GM23338 (cell line): ENCODE results near the gene LSP1. TPM values are rescaled to one million over a fixed set of nuclear protein-coding genes. Genes with fewer than 3 reads are reported as not detected.

Source experiments
- ATAC-seq: fragments of 200-7000 bp; cut with Tn5 transposase; 3 replicates; pipeline ENCODE4 v1.9.1; 2020
- DNase-seq: peaks from one replicate; pipeline ENCODE4 v3.0.0-alpha.2; 2015; ENCODE audit warnings: low spot score
- H2AFZ ChIP-seq: fragments of 200-600 bp; sonication (generic); 2 replicates; pipeline ENCODE4 v1.8.0; 2016; ENCODE audit warnings: antibody characterized with exemption, mild to moderate bottlenecking, moderate library complexity
- H3F3A ChIP-seq: fragments of 200-600 bp; sonication (generic); replicated peaks from 2 replicates; pipeline ENCODE4 v1.8.0; 2017; ENCODE audit warnings: antibody characterized with exemption, mixed run types, low read depth
- H3K27ac ChIP-seq: fragments of 200-600 bp; sonication (generic); 2 replicates; pipeline ENCODE4 v1.6.1; 2016; ENCODE audit warnings: low read depth
- H3K27me3 ChIP-seq: fragments of 200-600 bp; sonication (generic); 2 replicates; pipeline ENCODE4 v1.8.0; 2016; ENCODE audit warnings: mild to moderate bottlenecking, mixed run types, moderate library complexity; ENCODE audit not compliant: insufficient read depth
- H3K36me3 ChIP-seq: fragments of 200-600 bp; sonication (generic); 2 replicates; pipeline ENCODE4 v1.8.0; 2016; ENCODE audit warnings: mild to moderate bottlenecking; ENCODE audit not compliant: insufficient read depth
- H3K4me1 ChIP-seq: fragments of 200-600 bp; sonication (generic); 2 replicates; pipeline ENCODE4 v1.8.0; 2016; ENCODE audit warnings: mild to moderate bottlenecking, moderate library complexity; ENCODE audit not compliant: insufficient read depth
- H3K4me2 ChIP-seq: fragments of 200-600 bp; sonication (generic); 2 replicates; pipeline ENCODE4 v1.7.1; 2017; ENCODE audit warnings: mixed run types
- H3K4me3 ChIP-seq: fragments of 200-600 bp; sonication (generic); 2 replicates; pipeline ENCODE4 v1.6.1; 2016; ENCODE audit warnings: mixed run types
- H3K79me2 ChIP-seq: fragments of 200-600 bp; sonication (generic); replicated peaks from 2 replicates; pipeline ENCODE4 v1.8.0; 2017; ENCODE audit warnings: mild to moderate bottlenecking; ENCODE audit not compliant: insufficient read depth
- H3K9me2 ChIP-seq: fragments of 200-600 bp; sonication (generic); 2 replicates; pipeline ENCODE4 v1.8.0; 2017; ENCODE audit not compliant: insufficient read depth
- H4K20me1 ChIP-seq: fragments of 200-600 bp; sonication (generic); replicated peaks from 2 replicates; pipeline ENCODE4 v1.8.0; 2017; ENCODE audit warnings: mild to moderate bottlenecking; ENCODE audit not compliant: insufficient read depth
- H3K27ac Mint-ChIP-seq: 2 replicates; pipeline ENCODE4 v1.8.0; 2020; ENCODE audit warnings: inconsistent platforms, mild to moderate bottlenecking, moderate library complexity, mixed read lengths
- H3K27me3 Mint-ChIP-seq: 3 replicates; pipeline ENCODE4 v1.8.0; 2022; ENCODE audit warnings: low read depth, mild to moderate bottlenecking, moderate library complexity, mixed read lengths, inconsistent platforms; ENCODE audit not compliant: insufficient read depth, poor library complexity
- H3K36me3 Mint-ChIP-seq: 3 replicates; pipeline ENCODE4 v1.8.0; 2021; ENCODE audit warnings: low read depth, mild to moderate bottlenecking, inconsistent platforms, moderate library complexity, mixed read lengths
- H3K4me1 Mint-ChIP-seq: 3 replicates; pipeline ENCODE4 v1.8.0; 2020; ENCODE audit warnings: mild to moderate bottlenecking, inconsistent platforms, mixed read lengths
- H3K4me3 Mint-ChIP-seq: 3 replicates; pipeline ENCODE4 v1.8.0; 2021; ENCODE audit warnings: moderate library complexity, mild to moderate bottlenecking, inconsistent platforms, mixed read lengths
- H3K9me3 Mint-ChIP-seq: 3 replicates; pipeline ENCODE4 v1.8.0; 2020; ENCODE audit warnings: moderate library complexity, mild to moderate bottlenecking, inconsistent platforms, mixed read lengths
- JUNB ChIP-seq: IDR thresholded peaks from one replicate; pipeline ENCODE4 v1.6.1; 2016; ENCODE audit warnings: antibody characterized with exemption; ENCODE audit not compliant: unreplicated experiment
- NANOG ChIP-seq: IDR thresholded peaks from 2 replicates; pipeline ENCODE4 v1.6.1; 2016; ENCODE audit warnings: antibody characterized with exemption, borderline replicate concordance
- ZNF114 ChIP-seq: fragments of 250-450 bp; sonication (Bioruptor Pico); IDR thresholded peaks from 2 replicates; pipeline ENCODE4 v1.5.0; 2020; ENCODE audit warnings: mild to moderate bottlenecking, moderate library complexity
- polyA plus RNA-seq: library from polyadenylated mRNA; unstranded; fragments of >200 nt; fragmentation: Nextera tagmentation; extraction: Ambion mirVana; gene quantifications from 2 replicates; pipeline ENCODE4 v1.2.1, GENCODE V29; 2016
- total RNA-seq: library from RNA; depleted of rRNA; stranded (reverse); fragments of >200 nt; shearing (Covaris generic); gene quantifications from 2 replicates; pipeline ENCODE4 v1.2.3, GENCODE V29; 2014
- TF ChIP-seq, protein P1 (sequence below), 2 experiments: fragments of 200-600 bp in 1 of 2; sonication (generic) in 1 of 2; conservative IDR thresholded peaks; 2 replicates each; pipeline versions ENCODE4 v1.5.1 to v1.6.1; 2016 to 2017; ENCODE audit warnings: antibody characterized with exemption in 2 of 2, low read depth in 2 of 2, mild to moderate bottlenecking in 2 of 2, moderate library complexity in 1 of 2
- TF ChIP-seq, protein P2 (sequence below): IDR thresholded peaks from one replicate; pipeline ENCODE4 v1.6.1; 2018; ENCODE audit warnings: antibody characterized with exemption; ENCODE audit not compliant: unreplicated experiment

LSP1 gene
- total and polyA plus RNA-seq, 2 experiments from 2014 or later = 0.84 TPM; not detected in 1

DNA sequence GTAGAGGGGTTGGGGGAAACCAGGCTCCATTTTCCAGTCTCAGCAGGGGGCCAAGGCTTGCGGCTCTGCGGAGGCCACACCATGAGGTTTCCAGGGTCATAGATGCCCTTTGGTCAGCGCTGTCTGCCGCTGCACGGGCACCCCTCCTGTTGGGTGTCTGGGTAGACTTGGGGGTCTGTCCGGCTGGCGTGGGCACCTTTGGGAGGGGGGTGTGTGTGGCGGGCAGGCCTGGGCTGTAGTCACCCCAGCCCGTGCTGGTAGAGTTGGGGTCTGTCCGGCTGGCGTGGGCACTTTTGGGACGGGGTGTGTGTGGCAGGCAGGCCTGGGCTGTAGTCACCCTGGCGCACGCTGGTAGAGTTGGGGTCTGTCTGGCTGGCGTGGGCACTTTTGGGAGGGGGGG, 18.6 kb downstream of the LSP1 start:
- no peak for DNase-seq
- H3K27me3 Mint-ChIP-seq = peaks cover 4% of the 10 kb centered on the region

DNA sequence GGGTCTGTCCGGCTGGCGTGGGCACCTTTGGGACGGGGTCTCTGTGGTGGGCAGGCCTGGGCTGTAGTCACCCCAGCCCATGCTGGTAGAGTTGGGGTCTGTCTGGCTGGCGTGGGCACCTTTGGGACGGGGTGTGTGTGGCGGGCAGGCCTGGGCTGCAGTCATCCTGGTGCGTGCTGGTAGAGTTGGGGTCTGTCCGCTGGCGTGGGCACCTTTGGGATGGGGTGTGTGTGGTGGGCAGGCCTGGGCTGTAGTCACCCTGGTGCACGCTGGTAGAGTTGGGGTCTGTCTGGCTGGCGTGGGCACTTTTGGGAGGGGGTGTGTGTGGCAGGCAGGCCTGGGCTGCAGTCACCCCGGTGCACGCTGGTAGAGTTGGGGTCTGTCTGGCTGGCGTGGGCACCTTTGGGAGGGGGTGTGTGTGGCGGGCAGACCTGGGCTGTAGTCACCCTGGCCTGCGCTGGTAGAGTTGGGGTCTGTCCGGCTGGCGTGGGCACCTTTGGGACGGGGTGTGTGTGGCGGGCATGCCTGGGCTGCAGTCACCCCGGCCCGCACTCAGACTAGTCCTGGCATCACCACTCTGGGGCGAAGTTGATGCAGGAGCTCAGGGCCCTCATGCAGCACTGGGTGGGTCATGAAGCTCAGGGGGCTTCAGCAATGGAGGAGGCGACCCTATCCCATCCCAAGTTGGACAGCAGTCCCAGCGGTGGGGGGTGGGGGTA, 19.5 kb downstream of the LSP1 start:
- H3K4me1 Mint-ChIP-seq = peaks cover 2% of the 10 kb centered on the region; the same call in 2 of the 3 replicates
- H3K9me2 ChIP-seq = no peaks in the 10 kb centered on the region
- H3K27ac ChIP-seq = no peak overlapping the region
- H3F3A ChIP-seq = no peaks in the 10 kb centered on the region
- no peaks in the 10 kb centered on the region for H3K4me1 ChIP-seq
- TF ChIP-seq, protein P1, sequence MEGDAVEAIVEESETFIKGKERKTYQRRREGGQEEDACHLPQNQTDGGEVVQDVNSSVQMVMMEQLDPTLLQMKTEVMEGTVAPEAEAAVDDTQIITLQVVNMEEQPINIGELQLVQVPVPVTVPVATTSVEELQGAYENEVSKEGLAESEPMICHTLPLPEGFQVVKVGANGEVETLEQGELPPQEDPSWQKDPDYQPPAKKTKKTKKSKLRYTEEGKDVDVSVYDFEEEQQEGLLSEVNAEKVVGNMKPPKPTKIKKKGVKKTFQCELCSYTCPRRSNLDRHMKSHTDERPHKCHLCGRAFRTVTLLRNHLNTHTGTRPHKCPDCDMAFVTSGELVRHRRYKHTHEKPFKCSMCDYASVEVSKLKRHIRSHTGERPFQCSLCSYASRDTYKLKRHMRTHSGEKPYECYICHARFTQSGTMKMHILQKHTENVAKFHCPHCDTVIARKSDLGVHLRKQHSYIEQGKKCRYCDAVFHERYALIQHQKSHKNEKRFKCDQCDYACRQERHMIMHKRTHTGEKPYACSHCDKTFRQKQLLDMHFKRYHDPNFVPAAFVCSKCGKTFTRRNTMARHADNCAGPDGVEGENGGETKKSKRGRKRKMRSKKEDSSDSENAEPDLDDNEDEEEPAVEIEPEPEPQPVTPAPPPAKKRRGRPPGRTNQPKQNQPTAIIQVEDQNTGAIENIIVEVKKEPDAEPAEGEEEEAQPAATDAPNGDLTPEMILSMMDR (conservative IDR thresholded peaks at IDR 0.05; ENCODE audit: low read depth in 2 of 2) = no peak
- no peaks in the 10 kb centered on the region for H3K9me3 Mint-ChIP-seq
- no peaks in the 10 kb centered on the region for H3K36me3 ChIP-seq
- no peaks in the 10 kb centered on the region for H3K36me3 Mint-ChIP-seq
- ATAC-seq (no peak), DNase-seq (no peak)
- peaks cover 3% of the 10 kb centered on the region for H3K27me3 Mint-ChIP-seq
- H3K4me2 ChIP-seq = no peak overlapping the region
- H3K4me3 ChIP-seq = no peak overlapping the region
- no peak overlapping the region for H3K4me3 Mint-ChIP-seq
- no peaks in the 10 kb centered on the region for H3K79me2 ChIP-seq
- H3K27me3 ChIP-seq = no peaks in the 10 kb centered on the region
- H4K20me1 ChIP-seq = no peaks in the 10 kb centered on the region
- no peak overlapping the region for H2AFZ ChIP-seq
- H3K27ac Mint-ChIP-seq = no peak overlapping the region

More for the DNA sequence above, 18.6 kb downstream of the LSP1 start:
- Histone ChIP-seq H3K27ac (no peak overlapping the region), H3K9me2 (no peaks in the 10 kb centered on the region), H3K4me1 (no peaks in the 10 kb centered on the region), H4K20me1 (no peaks in the 10 kb centered on the region), H3K4me2 (no peak overlapping the region), H3K4me3 (no peak overlapping the region), H3K36me3 (no peaks in the 10 kb centered on the region), H3F3A (no peaks in the 10 kb centered on the region), H3K79me2 (no peaks in the 10 kb centered on the region), H2AFZ (no peak overlapping the region), H3K27me3 (no peaks in the 10 kb centered on the region)
- Mint-ChIP-seq H3K4me1 (peaks cover 2% of the 10 kb centered on the region; the same call in 2 of the 3 replicates), H3K36me3 (no peaks in the 10 kb centered on the region), H3K4me3 (no peak overlapping the region), H3K27ac (no peak overlapping the region), H3K9me3 (no peaks in the 10 kb centered on the region)
- ATAC-seq = no peak
- TF ChIP-seq NANOG (no peak), ZNF114 (no peak), JUNB (no peak)
- TF ChIP-seq, protein P2, sequence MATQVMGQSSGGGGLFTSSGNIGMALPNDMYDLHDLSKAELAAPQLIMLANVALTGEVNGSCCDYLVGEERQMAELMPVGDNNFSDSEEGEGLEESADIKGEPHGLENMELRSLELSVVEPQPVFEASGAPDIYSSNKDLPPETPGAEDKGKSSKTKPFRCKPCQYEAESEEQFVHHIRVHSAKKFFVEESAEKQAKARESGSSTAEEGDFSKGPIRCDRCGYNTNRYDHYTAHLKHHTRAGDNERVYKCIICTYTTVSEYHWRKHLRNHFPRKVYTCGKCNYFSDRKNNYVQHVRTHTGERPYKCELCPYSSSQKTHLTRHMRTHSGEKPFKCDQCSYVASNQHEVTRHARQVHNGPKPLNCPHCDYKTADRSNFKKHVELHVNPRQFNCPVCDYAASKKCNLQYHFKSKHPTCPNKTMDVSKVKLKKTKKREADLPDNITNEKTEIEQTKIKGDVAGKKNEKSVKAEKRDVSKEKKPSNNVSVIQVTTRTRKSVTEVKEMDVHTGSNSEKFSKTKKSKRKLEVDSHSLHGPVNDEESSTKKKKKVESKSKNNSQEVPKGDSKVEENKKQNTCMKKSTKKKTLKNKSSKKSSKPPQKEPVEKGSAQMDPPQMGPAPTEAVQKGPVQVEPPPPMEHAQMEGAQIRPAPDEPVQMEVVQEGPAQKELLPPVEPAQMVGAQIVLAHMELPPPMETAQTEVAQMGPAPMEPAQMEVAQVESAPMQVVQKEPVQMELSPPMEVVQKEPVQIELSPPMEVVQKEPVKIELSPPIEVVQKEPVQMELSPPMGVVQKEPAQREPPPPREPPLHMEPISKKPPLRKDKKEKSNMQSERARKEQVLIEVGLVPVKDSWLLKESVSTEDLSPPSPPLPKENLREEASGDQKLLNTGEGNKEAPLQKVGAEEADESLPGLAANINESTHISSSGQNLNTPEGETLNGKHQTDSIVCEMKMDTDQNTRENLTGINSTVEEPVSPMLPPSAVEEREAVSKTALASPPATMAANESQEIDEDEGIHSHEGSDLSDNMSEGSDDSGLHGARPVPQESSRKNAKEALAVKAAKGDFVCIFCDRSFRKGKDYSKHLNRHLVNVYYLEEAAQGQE = no peak
